Hematopoietic multipotent progenitor cell treated with erythropoietin and hydrocortisone succinate and interleukin-3 and kit ligand, for 6 days (in vitro differentiated cells): ENCODE measurements around the gene TAF10.

ENCODE experiments used
- DNase-seq: peaks from one replicate; pipeline ENCODE4 v3.0.0-alpha.2; 2015

TAF10 gene

GRCh38 chr11:6576471-6577373 lies 35.3 kb downstream of the TAF10 start:
- peak; percentile 61 for DNase-seq

- DNase-seq, result no peak
Measured at GRCh38 chr11:6574816-6575715, 37.0 kb downstream of the TAF10 start.

GRCh38 chr11:6572215-6572614 lies 39.8 kb downstream of the TAF10 start:
- no peak for DNase-seq

GRCh38 chr11:6571434-6572008 lies 40.5 kb downstream of the TAF10 start:
- DNase-seq, result no peak

GRCh38 chr11:6570691-6571427 lies 41.2 kb downstream of the TAF10 start:
- DNase-seq, result no peak

GRCh38 chr11:6569706-6570105 lies 42.3 kb downstream of the TAF10 start:
- no peak for DNase-seq

GRCh38 chr11:6568191-6568918 lies 43.7 kb downstream of the TAF10 start:
- DNase-seq, result peak; percentile 78

GRCh38 chr11:6567371-6567745 lies 44.7 kb downstream of the TAF10 start:
- DNase-seq, result no peak

- no peak for DNase-seq
Measured at GRCh38 chr11:6566704-6567370, 45.2 kb downstream of the TAF10 start.

- DNase-seq, result no peak
Measured at GRCh38 chr11:6565988-6566703, 45.9 kb downstream of the TAF10 start.

GRCh38 chr11:6565325-6565724 lies 46.7 kb downstream of the TAF10 start:
- no peak for DNase-seq

GRCh38 chr11:6563667-6564066 lies 48.3 kb downstream of the TAF10 start:
- no peak for DNase-seq

GRCh38 chr11:6563121-6563619 lies 48.8 kb downstream of the TAF10 start:
- peak; percentile 75 for DNase-seq

GRCh38 chr11:6561288-6561687 lies 50.7 kb downstream of the TAF10 start:
- DNase-seq, result no peak
